GM18498 (cell line): ENCODE data around the gene FSTL4.
"Not testable (repeated sequence)": the region's sequence is repeated elsewhere in the genome, so short reads cannot be mapped to it uniquely, and the experiment has no call there.

Experiments used
- ATAC-seq: cut with Tn5 transposase; IDR thresholded peaks from one replicate; pipeline ENCODE4 v1.9.1; 2021; ENCODE audit warnings: mild to moderate bottlenecking, moderate library complexity; ENCODE audit not compliant: unreplicated experiment

Gene FSTL4

DNA sequence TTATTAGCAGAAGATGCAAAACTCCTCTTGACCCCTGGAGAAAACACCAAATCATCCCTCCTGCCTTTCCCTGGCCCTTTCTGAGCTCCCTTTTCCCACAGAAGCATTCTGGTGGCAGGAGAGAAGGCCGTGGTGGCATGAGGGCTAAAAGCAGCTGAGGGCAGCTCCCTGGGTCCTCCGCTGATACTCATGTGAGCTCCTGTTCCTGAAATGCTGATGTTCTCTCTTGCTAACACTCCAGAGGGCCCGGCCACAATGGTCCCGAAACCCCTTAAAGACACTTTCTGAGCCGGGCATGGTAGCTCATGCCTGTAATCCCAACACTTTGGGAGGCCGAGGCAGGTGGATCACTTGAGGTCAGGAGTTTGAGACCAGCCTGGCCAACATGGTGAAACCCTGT, 377.4 kb downstream of the FSTL4 start:
- ATAC-seq, result no peak

DNA sequence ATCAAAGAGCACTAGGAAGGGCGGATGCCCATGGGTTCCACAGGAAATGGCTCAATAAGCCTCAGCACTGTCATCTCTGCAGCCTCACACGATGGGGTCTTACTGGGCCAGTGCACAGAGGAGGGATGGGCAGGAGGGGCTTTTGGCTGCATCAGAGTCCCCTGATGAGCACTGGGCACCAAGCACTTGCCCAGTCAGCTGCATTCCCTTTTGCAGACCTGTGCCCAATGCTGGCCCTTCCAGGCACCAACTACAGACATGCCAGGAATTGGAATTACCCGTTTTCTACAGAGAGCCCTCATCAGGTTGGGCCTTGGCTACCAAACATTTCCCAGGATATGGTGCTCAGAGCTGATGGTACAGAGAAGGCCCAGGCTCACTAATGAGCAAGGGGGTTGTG, 378.1 kb downstream of the FSTL4 start:
- ATAC-seq, result no peak

DNA sequence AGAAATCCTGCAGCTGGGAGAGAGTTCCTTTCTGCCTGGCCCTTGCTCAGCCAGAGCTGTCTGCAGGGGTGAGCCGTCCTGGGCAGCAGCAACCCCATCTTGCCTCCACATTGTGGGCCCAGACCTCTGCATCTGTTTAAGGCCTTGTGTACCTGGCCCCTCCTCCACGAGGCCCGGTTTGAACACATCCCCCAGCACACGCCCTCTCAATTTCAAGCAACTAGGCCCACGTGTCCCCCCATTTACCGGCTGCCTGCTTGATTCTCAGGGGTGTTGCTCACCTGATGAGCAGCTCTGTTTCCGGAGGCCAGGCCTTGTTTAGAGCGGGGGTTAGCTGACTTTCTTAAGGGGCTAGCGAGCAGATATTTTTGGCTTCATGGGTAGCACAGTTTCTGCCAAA, 378.7 kb downstream of the FSTL4 start:
- ATAC-seq, result no peak

DNA sequence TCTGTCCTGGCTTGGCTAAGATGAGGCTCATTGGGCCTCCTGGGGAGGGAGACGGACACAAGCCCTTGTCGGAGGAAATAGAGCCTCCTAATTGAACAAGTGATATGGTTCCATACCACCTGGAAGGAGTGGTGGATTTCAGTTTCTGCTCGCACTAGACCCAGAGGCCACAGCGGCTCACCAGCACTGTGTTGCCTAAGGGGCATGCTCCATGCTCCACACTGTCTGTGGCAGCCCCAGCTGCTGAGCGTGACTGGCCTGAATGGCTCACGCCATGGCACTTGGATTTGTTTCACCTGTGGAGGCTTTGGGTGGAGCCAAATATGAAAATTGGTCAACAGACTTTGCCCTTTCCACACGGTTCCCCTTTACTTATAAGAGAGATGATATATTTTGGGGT, 379.4 kb downstream of the FSTL4 start:
- ATAC-seq, result no peak

DNA sequence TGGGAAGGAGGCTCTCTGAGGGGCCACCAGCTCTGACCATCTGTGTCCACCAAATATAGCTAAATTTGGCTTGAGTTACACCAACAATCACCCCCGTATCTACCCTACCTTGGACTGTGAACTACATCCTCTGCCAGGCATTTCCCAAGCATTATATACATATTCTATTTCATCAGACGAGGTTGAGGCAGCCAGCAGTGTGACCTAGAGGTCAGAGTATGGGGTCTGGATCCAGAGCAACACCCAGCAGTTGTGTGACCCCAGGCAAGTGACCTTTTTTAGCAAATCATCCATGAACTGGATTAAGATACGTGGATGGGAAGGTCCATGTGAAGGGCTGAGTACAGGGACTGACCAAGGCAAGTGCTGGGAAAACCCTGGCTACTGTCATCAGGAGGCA, 379.9 kb downstream of the FSTL4 start:
- ATAC-seq, result no peak

- ATAC-seq, result no peak
Observed at GRCh38 chr5:133232011-133232410, 380.3 kb downstream of the FSTL4 start.

DNA sequence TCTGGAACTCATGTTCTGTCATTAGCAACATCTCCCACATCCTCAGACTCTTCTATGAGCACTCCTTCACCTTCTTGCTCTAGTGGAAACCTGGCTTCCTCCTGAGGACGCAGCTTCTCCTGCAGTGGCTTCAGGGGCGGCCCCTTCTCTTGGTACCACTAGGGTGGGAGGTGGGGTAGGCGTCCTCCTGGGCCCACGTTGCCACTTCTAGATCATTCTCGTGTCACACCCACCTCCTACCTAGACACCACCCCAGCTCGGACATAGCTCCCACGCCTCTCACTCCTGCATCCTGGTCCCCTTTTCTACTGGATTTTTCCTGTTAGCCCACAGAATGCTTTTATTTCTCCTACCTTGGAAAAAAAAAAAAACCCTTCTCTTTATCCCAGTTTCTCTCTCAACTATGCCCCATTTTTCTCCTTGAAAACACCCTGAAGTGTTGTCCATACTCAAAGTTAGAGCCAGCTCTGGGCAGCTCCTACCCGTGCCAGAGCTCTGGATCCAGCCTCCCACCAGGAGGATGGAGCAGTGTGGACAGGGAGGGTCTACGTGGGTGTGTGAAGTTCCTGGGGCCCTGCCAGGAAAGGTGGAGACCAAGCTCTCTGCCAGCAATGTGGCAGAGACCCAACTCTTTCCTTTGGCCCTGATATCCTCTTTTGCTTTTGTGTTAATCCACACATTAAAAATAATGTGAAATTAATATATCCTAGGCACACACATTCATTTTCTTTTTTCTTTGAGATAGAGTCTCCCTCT, 381.3 kb downstream of the FSTL4 start:
- ATAC-seq, result no peak

DNA sequence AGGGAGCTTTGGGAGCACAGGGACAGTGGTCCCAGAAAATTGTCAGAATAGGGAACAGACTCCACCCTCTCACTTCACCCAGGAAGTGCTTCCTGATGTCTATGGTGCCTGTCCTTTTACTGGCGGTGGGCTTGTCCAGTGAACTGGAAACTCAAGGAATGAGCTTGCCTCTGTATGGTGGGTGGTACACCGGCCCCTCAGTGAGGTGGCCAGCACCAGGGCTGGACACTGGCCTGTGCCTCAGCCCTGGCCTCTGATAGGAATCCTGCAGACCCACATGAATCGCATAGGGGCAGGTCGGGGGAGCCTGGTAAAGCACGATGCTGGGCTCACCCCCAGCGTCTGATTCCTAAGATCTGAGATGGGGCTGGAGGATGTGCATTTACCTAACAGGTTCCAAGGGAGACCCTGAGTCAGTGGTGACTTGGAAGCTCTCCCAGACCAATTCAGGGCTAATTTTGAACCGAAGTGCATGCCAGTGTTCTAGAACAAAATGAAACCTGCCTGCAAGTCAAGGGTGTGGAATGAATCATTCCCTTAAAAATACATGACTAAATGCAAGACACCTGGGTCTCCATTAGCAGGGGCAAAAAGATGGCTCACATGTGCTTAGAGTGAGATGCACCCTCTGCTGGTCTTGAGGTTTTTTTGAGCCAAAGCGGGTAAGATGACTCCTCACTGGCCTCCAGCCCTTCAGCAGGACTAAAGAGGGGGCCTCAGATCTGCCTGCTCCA, 382.2 kb downstream of the FSTL4 start:
- no peak for ATAC-seq

- ATAC-seq, result no peak
Observed at GRCh38 chr5:133228316-133228715, 384.0 kb downstream of the FSTL4 start.

GRCh38 chr5:133227897-133228296, 384.4 kb downstream of the FSTL4 start:
- no peak for ATAC-seq

DNA sequence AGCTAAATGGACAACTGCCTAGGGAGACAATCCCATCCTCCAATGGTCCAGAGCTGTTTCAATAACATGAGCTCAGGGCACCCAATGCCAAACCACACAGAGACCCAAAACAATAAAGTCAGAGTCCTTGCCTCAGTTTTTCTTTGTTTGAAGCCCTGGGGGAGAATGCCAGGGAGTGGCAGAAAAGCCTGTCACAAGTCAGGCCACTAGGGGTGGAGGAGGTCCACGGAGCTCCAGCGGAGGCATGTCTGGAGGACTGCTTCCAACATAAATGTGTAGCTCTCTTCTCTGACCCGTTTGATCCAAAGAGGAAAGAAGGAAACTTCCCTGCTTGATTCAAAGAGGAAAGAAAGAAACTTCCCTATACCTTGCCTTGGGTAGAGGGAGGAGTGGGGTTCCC, 385.3 kb downstream of the FSTL4 start:
- no peak for ATAC-seq

- ATAC-seq, result no peak
Observed at GRCh38 chr5:133226186-133226585, 386.2 kb downstream of the FSTL4 start.

DNA sequence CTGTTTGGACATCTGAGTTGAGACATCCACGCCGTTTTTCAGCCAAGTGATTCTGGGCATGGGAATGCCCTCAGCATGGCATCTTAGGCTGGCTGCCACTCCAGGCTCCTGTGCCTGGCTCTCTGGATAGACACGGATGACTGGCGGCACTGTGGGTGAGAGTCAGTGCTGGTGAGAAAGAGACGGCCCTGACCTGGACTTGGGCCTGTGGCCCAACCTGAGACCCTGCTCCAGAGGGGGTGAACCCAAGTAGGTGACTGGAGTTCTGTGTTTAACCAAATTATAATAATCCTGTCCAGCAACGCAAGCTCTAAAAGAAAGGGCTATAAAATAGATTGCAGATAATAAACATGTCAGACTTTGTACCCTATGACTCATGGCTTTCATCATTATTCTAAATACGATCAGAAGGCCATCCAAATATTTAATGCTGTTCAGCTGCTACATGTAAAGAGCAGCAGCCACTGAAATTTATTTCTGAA, 386.6 kb downstream of the FSTL4 start:
- ATAC-seq, result no peak

DNA sequence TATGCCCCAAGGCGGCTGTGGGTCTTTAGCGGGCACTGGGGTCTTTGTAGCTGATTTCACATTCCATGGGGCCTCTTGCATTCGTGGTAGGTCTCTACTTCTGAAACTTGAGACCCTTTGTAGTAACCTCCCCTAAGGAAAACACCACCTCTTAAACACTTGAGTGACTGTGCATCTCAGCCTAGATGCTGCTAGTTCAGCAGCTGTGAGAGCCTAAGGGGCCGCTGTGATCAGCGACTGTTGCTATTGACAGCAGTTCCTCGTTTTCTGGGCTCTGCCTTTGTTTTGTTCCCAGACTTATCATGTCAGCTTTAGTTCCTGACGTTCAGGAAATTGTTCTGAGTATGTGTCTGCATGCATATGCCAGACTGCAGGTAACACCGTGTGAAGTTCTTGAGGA, 389.4 kb downstream of the FSTL4 start:
- no peak for ATAC-seq

DNA sequence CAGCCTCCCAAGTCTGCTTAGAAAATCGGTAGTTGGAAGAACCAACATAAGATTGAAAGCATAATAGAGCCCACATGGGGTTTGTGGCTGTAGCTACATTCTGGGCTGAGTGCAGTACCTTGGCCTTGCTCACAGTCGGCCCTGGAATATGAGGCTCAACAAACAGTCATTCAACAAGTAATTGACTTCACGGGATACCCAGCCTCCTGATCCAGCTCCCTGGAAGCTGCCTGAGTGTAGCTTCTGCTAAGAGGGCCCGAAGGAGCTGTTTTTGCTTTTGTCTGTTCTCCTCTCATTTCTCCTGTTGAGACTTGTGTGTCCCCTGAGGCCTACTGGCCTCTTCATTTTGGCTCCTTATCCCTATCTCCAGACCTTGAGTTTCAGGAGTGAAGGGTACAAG, 389.8 kb downstream of the FSTL4 start:
- no peak for ATAC-seq

DNA sequence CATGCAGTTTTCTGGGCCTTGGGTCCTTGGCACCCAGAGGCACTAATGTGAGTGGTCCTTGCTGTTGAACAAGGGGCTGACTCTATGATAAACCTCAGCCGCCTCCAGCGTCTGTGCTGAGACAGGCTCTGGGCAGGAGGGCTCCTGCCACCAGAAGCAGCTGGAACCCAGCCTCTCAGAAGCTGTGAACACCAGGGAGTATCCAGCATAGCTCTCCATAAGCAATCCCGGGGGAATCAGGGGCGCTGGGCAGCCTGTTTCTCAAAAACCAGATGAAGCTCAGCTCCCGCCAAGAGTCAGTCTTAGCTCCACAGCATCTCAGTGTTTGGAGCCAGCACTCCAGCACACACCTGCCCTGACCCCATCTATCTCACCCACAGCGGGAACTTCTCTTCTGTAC, 390.3 kb downstream of the FSTL4 start:
- no peak for ATAC-seq

- no peak for ATAC-seq
Observed at GRCh38 chr5:133220851-133221674, 391.3 kb downstream of the FSTL4 start.

DNA sequence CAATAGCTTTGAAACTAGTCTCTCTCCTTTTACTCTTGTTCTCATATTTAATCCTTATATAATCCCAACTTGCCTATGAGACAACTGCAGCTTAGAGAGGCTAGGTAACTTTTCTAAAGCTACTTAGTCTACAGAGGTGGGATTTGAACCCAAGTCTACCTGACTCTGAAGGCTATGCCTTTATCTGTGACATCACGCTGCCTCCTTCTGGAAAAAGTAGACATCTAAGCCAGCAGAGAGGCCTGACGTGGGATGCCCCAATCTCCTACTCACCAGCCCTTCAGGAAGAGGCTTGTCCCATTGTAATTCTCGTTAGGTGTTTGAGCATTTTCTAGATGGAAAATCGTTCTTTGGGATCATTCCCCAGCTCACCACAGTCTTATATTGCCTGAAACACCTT, 393.0 kb downstream of the FSTL4 start:
- no peak for ATAC-seq

- not testable (repeated sequence) for ATAC-seq
Observed at GRCh38 chr5:133216138-133216537, 396.2 kb downstream of the FSTL4 start.

- ATAC-seq, result no peak
Observed at GRCh38 chr5:133214153-133214820, 398.1 kb downstream of the FSTL4 start.

GRCh38 chr5:133205649-133206048, 406.7 kb downstream of the FSTL4 start:
- ATAC-seq, result no peak
